ENCODE data around the gene TASOR2. TPM values are rescaled to one million over a fixed set of nuclear protein-coding genes. Genes with fewer than 3 reads are reported as not detected.

Gene TASOR2
- total and polyA plus RNA-seq, 2 of the 4 experiments (the other 2 are of a cell fraction) = 19.4 to 53.6 TPM

DNA sequence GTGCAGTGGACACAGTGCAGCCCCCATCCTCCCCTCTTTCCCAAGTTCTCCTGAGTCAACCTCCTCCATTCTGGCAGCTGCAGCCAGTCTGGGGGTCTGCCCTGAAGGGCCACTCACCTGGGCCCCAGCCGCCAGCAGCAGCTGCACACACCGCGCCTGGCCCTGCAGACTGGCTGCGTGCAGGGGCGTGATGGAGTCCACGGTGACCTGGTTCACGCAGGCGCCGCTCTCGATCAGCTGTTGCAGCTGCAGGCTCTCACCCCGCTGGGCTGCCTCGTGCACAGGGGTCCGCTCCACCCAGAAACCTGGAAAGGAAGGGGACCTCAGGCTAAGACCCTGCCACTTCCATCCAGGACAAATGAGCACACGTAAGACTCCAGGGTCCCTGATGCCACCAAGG is 31.9 kb upstream of the TASOR2 start:
- Histone ChIP-seq H3K27ac (ENCODE audit: insufficient read depth, low read length) (no peak overlapping the region), H2AK5ac (ENCODE audit: low read depth, low read length) (no peak overlapping the region), H2BK120ac (ENCODE audit: low read depth, low read length) (no peak overlapping the region), H3K4me3 (ENCODE audit: insufficient read depth, low read depth, low read length) (no peak overlapping the region), H2BK15ac (ENCODE audit: low read depth, low read length) (no peak overlapping the region), H3K79me1 (ENCODE audit: low read depth in 1 of 2, low read length in 2 of 2) (peaks cover 0 to 5% of the 10 kb centered on the region in 2 experiments; a peak in 1 of 4 replicates), H3K56ac (ENCODE audit: extremely low read depth, insufficient read depth, low read length) (no peak overlapping the region), H2AFZ (replicated peaks; ENCODE audit: low read length, poor library complexity) (no peak overlapping the region), H3K9ac (ENCODE audit: low read depth, low read length) (no peak overlapping the region), H4K5ac (ENCODE audit: low read depth, low read length) (no peak overlapping the region), H3K18ac (ENCODE audit: low read depth, low read length) (no peak overlapping the region), H4K91ac (ENCODE audit: insufficient read depth, low read depth, low read length) (no peak overlapping the region), H4K20me1 (ENCODE audit: insufficient read depth, low read length) (no peaks in the 10 kb centered on the region), H4K8ac (ENCODE audit: low read depth in 2 of 2, low read length in 2 of 2) (no peak overlapping the region), H3K9me3 (ENCODE audit: control insufficient read depth, insufficient read depth, low read length) (no peaks in the 10 kb centered on the region), H3K27me3 (ENCODE audit: control insufficient read depth, insufficient read depth, low read length) (no peaks in the 10 kb centered on the region), H3K14ac (replicated peaks; ENCODE audit: low read depth, low read length) (no peak overlapping the region), H2BK20ac (ENCODE audit: low read depth, low read length) (no peak overlapping the region), H2AK9ac (replicated peaks; ENCODE audit: low read depth, low read length, poor library complexity) (no peak overlapping the region), H3K4ac (ENCODE audit: low read depth, low read length) (no peak overlapping the region), H3K4me2 (ENCODE audit: low read depth, low read length) (no peak overlapping the region), H3K23ac (ENCODE audit: low read depth, low read length) (no peak overlapping the region), H3K36me3 (ENCODE audit: control insufficient read depth, insufficient read depth, low read length) (peaks cover 16% of the 10 kb centered on the region; the same call in 1 of the 2 replicates), H2BK5ac (ENCODE audit: low read depth, low read length, poor library complexity, severe bottlenecking) (no peak overlapping the region), H3K9me1 (ENCODE audit: insufficient read depth, low read length) (no peaks in the 10 kb centered on the region), H3K4me1 (ENCODE audit: control insufficient read depth, insufficient read depth, low read length) (no peaks in the 10 kb centered on the region)
- ATAC-seq (ENCODE audit: low read depth) (no peak), DNase-seq (no peak)
- intact Hi-C loops (cut with micrococcal nuclease) (no loop called here), in situ Hi-C loops (cut with MboI; ENCODE audit: low sequenced_read_pairs) (no loop called here), dilution Hi-C loops (cut with HindIII; ENCODE audit: low sequenced_read_pairs, unreplicated experiment) (no loop called here)
- WGBS, 2 experiments (ENCODE audit: extremely low coverage in 2 of 2, insufficient read length in 1 of 2) = 96% methylated on average over 14 of the region's 14 CpGs; no CpG with 5 or more reads in 1 of the 2 experiments
- ChIA-PET CTCF (no interaction called here), POLR2A (ENCODE audit: unreplicated experiment) (no interaction called here)
- no peak for TF ChIP-seq SMC3 (IDR thresholded peaks at IDR 0.05; ENCODE audit: low read depth, low read length)
- TF ChIP-seq MAZ (IDR thresholded peaks at IDR 0.05; ENCODE audit: borderline replicate concordance, low read depth, low read length) = no peak
- TF ChIP-seq MAFK (IDR thresholded peaks at IDR 0.05; ENCODE audit: low read depth, low read length) = no peak
- TF ChIP-seq, protein P1, sequence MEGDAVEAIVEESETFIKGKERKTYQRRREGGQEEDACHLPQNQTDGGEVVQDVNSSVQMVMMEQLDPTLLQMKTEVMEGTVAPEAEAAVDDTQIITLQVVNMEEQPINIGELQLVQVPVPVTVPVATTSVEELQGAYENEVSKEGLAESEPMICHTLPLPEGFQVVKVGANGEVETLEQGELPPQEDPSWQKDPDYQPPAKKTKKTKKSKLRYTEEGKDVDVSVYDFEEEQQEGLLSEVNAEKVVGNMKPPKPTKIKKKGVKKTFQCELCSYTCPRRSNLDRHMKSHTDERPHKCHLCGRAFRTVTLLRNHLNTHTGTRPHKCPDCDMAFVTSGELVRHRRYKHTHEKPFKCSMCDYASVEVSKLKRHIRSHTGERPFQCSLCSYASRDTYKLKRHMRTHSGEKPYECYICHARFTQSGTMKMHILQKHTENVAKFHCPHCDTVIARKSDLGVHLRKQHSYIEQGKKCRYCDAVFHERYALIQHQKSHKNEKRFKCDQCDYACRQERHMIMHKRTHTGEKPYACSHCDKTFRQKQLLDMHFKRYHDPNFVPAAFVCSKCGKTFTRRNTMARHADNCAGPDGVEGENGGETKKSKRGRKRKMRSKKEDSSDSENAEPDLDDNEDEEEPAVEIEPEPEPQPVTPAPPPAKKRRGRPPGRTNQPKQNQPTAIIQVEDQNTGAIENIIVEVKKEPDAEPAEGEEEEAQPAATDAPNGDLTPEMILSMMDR (conservative IDR thresholded peaks at IDR 0.05; ENCODE audit: low read depth, low read length) = no peak
- TF ChIP-seq, protein P2, sequence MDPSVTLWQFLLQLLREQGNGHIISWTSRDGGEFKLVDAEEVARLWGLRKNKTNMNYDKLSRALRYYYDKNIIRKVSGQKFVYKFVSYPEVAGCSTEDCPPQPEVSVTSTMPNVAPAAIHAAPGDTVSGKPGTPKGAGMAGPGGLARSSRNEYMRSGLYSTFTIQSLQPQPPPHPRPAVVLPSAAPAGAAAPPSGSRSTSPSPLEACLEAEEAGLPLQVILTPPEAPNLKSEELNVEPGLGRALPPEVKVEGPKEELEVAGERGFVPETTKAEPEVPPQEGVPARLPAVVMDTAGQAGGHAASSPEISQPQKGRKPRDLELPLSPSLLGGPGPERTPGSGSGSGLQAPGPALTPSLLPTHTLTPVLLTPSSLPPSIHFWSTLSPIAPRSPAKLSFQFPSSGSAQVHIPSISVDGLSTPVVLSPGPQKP (IDR thresholded peaks at IDR 0.05; ENCODE audit: borderline replicate concordance, low read depth, low read length) = no peak
- no peak for TF ChIP-seq BHLHE40 (IDR thresholded peaks at IDR 0.05; ENCODE audit: low read depth, low read length)
- no peak for TF ChIP-seq POLR2A (IDR thresholded peaks at IDR 0.05; ENCODE audit: low read depth, low read length)
- TF ChIP-seq, protein P3, sequence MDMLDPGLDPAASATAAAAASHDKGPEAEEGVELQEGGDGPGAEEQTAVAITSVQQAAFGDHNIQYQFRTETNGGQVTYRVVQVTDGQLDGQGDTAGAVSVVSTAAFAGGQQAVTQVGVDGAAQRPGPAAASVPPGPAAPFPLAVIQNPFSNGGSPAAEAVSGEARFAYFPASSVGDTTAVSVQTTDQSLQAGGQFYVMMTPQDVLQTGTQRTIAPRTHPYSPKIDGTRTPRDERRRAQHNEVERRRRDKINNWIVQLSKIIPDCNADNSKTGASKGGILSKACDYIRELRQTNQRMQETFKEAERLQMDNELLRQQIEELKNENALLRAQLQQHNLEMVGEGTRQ (IDR thresholded peaks at IDR 0.05; ENCODE audit: low read depth, low read length) = no peak
- no peak for TF ChIP-seq RCOR1 (IDR thresholded peaks at IDR 0.05; ENCODE audit: insufficient replicate concordance, low read length)
- no TSS peak for BruUV-seq (replicated peaks)
